Measurements from ENCODE around the gene CGB5.

The CGB5 gene

DNA sequence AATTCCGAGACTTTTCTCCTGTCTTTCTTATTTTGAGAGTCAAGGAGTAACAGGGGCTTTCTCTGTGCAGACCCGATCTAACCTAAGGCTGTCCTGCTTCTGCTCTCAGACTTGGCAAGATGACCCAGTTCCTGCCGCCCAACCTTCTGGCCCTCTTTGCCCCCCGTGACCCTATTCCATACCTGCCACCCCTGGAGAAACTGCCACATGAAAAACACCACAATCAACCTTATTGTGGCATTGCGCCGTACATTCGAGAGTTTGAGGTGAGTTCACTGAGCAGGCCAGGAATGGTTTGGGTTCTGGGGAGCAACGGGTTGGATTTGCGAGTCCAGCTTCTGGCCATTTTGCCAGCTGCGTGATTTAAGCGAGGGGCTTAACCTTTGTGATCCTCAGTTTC lies 42.6 kb downstream of the CGB5 start:
- TF ChIP-seq, protein P1, sequence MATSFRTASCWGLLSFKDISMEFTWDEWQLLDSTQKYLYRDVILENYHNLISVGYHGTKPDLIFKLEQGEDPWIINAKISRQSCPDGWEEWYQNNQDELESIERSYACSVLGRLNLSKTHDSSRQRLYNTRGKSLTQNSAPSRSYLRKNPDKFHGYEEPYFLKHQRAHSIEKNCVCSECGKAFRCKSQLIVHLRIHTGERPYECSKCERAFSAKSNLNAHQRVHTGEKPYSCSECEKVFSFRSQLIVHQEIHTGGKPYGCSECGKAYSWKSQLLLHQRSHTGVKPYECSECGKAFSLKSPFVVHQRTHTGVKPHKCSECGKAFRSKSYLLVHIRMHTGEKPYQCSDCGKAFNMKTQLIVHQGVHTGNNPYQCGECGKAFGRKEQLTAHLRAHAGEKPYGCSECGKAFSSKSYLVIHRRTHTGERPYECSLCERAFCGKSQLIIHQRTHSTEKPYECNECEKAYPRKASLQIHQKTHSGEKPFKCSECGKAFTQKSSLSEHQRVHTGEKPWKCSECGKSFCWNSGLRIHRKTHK (tag by site-specific recombination; IDR thresholded peaks at IDR 0.05) = no peak
- no peak for TF ChIP-seq ZNF747 (tag by site-specific recombination; IDR thresholded peaks at IDR 0.05)
- no peak for TF ChIP-seq ZFP37 (tag by site-specific recombination; IDR thresholded peaks at IDR 0.05)
- no peak for TF ChIP-seq ZNF791 (tag by site-specific recombination; IDR thresholded peaks at IDR 0.05)
- TF ChIP-seq, protein P2, sequence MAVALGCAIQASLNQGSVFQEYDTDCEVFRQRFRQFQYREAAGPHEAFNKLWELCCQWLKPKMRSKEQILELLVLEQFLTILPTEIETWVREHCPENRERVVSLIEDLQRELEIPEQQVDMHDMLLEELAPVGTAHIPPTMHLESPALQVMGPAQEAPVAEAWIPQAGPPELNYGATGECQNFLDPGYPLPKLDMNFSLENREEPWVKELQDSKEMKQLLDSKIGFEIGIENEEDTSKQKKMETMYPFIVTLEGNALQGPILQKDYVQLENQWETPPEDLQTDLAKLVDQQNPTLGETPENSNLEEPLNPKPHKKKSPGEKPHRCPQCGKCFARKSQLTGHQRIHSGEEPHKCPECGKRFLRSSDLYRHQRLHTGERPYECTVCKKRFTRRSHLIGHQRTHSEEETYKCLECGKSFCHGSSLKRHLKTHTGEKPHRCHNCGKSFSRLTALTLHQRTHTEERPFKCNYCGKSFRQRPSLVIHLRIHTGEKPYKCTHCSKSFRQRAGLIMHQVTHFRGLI (tag by site-specific recombination; IDR thresholded peaks at IDR 0.05) = no peak
- TF ChIP-seq ZNF76 (tag by site-specific recombination; IDR thresholded peaks at IDR 0.05; ENCODE audit: borderline replicate concordance, low read depth) = no peak
- no peak for TF ChIP-seq ZNF624 (tag by site-specific recombination; IDR thresholded peaks at IDR 0.05)
- TF ChIP-seq ZBTB1 (tag by site-specific recombination; IDR thresholded peaks at IDR 0.05) = no peak
- TF ChIP-seq ZNF677 (tag by site-specific recombination; IDR thresholded peaks at IDR 0.05) = no peak
- TF ChIP-seq ZNF274 (IDR thresholded peaks at IDR 0.05; ENCODE audit: low read length) = no peak
- no peak for TF ChIP-seq ZNF274 (tag by site-specific recombination; IDR thresholded peaks at IDR 0.05; ENCODE audit: borderline replicate concordance)
- no peak for TF ChIP-seq ZNF560 (tag by site-specific recombination; IDR thresholded peaks at IDR 0.05; ENCODE audit: borderline replicate concordance)
- no peak for TF ChIP-seq EGR2 (tag by site-specific recombination; IDR thresholded peaks at IDR 0.05; ENCODE audit: low read depth)
- peak overlapping the region; percentile 89 for H3K4me3 ChIP-seq (ENCODE audit: low read depth, low read length)
- H3K27ac ChIP-seq (ENCODE audit: extremely low read depth, low read depth, low read length) = peak overlapping the region; percentile 92
- peaks cover 5% of the 10 kb centered on the region; the same call in 1 of the 2 replicates for H3K4me1 ChIP-seq (ENCODE audit: control insufficient read depth, insufficient read depth, low read length)
- CTCF ChIA-PET = interaction anchor here (0.6 to 4.0 kb wide), 5 partner anchors 11 to 60 kb away, joined by 3 to 36 read pairs (median 4); no protein-coding TSS in a partner anchor
- H3K36me3 ChIP-seq (ENCODE audit: control insufficient read depth in 2 of 2, insufficient read depth in 1 of 2, low read length in 2 of 2) = peaks cover 47 to 50% of the 10 kb centered on the region in 2 experiments
- POLR2A ChIA-PET = interaction anchor here (0.6 to 1.2 kb wide), 3 partner anchors 9 to 93 kb away, joined by 3 read pairs; partner anchors contain the start of genes GYS1 and RUVBL2
- no peaks in the 10 kb centered on the region for H3K9me3 ChIP-seq (ENCODE audit: control insufficient read depth, insufficient read depth, low read depth, low read length)

DNA sequence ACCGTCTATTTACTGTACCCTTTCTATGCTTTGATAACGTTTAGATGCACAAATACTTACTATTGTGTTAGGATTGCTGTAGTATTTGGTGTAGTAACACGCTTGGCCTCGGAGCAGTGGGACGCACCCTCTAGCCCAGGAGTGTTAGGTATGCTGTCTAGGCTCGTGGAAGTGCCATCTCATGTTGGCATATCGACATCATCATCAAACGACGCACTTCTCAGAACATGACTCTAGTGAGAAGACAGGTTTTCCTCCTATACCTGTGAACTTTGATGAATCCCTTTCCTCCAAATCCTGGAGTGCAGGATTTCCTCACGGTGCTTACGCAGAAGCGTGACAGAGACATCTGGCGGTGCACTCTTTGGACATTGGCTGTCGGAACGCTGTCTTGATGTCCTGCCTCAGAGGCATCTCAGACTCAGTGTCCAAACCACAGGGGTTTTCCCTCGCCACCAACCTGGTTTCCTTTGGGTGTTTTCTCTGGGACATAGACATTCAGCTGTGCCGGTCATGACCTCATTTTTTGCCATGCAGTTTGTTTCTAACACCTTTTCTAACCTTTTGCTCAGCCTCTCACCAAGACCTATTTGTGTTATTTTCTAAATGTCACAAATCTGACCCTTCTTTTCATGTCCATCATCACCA lies 47.9 kb downstream of the CGB5 start:
- Histone ChIP-seq H3K27ac (ENCODE audit: extremely low read depth, low read depth, low read length) (no peak overlapping the region), H3K4me1 (ENCODE audit: control insufficient read depth, insufficient read depth, low read length) (0 out of 2 replicates have a peak, but pooled peaks cover 6% of the 10 kb centered on the region), H3K9me3 (ENCODE audit: control insufficient read depth, insufficient read depth, low read depth, low read length) (no peaks in the 10 kb centered on the region), H3K4me3 (ENCODE audit: low read depth, low read length) (no peak overlapping the region), H3K36me3 (ENCODE audit: control insufficient read depth in 2 of 2, insufficient read depth in 1 of 2, low read length in 2 of 2) (peaks cover 91 to 95% of the 10 kb centered on the region in 2 experiments)
- CTCF ChIA-PET = interaction anchor here (0.6 to 0.9 kb wide), 3 partner anchors 115 to 422 kb away, joined by 3 read pairs; no protein-coding TSS in a partner anchor
- POLR2A ChIA-PET = interaction anchor here (0.6 kb wide), 1 partner anchor 119 kb away, joined by 6 read pairs; no protein-coding TSS in a partner anchor
- TF ChIP-seq, protein P3, sequence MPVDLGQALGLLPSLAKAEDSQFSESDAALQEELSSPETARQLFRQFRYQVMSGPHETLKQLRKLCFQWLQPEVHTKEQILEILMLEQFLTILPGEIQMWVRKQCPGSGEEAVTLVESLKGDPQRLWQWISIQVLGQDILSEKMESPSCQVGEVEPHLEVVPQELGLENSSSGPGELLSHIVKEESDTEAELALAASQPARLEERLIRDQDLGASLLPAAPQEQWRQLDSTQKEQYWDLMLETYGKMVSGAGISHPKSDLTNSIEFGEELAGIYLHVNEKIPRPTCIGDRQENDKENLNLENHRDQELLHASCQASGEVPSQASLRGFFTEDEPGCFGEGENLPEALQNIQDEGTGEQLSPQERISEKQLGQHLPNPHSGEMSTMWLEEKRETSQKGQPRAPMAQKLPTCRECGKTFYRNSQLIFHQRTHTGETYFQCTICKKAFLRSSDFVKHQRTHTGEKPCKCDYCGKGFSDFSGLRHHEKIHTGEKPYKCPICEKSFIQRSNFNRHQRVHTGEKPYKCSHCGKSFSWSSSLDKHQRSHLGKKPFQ (tag by site-specific recombination; IDR thresholded peaks at IDR 0.05) = no peak
- TF ChIP-seq, protein P4, sequence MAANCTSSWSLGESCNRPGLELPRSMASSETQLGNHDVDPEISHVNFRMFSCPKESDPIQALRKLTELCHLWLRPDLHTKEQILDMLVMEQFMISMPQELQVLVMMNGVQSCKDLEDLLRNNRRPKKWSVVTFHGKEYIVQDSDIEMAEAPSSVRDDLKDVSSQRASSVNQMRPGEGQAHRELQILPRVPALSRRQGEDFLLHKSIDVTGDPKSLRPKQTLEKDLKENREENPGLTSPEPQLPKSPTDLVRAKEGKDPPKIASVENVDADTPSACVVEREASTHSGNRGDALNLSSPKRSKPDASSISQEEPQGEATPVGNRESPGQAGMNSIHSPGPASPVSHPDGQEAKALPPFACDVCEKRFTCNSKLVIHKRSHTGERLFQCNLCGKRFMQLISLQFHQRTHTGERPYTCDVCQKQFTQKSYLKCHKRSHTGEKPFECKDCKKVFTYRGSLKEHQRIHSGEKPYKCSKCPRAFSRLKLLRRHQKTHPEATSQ (tag by site-specific recombination; IDR thresholded peaks at IDR 0.05) = no peak
- TF ChIP-seq, protein P5, sequence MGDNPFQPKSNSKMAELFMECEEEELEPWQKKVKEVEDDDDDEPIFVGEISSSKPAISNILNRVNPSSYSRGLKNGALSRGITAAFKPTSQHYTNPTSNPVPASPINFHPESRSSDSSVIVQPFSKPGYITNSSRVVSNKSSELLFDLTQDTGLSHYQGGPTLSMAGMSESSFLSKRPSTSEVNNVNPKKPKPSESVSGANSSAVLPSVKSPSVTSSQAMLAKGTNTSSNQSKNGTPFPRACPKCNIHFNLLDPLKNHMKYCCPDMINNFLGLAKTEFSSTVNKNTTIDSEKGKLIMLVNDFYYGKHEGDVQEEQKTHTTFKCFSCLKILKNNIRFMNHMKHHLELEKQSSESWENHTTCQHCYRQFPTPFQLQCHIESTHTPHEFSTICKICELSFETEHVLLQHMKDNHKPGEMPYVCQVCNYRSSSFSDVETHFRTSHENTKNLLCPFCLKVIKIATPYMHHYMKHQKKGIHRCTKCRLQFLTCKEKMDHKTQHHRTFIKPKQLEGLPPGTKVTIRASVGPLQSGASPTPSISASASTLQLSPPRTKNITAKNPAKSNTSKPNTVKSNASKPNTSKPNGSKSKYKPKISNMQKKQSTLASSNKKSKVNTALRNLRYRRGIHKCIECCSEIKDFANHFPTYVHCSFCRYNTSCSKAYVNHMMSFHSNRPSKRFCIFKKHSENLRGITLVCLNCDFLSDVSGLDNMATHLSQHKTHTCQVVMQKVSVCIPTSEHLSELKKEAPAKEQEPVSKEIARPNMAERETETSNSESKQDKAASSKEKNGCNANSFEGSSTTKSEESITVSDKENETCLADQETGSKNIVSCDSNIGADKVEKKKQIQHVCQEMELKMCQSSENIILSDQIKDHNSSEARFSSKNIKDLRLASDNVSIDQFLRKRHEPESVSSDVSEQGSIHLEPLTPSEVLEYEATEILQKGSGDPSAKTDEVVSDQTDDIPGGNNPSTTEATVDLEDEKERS (tag by site-specific recombination; IDR thresholded peaks at IDR 0.05) = no peak
